HG02943 (cell line): ENCODE results near the gene FARP2.
"Not testable (repeated sequence)": the region's sequence is repeated elsewhere in the genome, so short reads cannot be mapped to it uniquely, and the experiment has no call there.

Experiments used
- ATAC-seq: cut with Tn5 transposase; IDR thresholded peaks from one replicate; pipeline ENCODE4 v1.9.1; 2021; ENCODE audit warnings: mild to moderate bottlenecking, low read depth, moderate library complexity; ENCODE audit not compliant: unreplicated experiment

Gene FARP2

DNA sequence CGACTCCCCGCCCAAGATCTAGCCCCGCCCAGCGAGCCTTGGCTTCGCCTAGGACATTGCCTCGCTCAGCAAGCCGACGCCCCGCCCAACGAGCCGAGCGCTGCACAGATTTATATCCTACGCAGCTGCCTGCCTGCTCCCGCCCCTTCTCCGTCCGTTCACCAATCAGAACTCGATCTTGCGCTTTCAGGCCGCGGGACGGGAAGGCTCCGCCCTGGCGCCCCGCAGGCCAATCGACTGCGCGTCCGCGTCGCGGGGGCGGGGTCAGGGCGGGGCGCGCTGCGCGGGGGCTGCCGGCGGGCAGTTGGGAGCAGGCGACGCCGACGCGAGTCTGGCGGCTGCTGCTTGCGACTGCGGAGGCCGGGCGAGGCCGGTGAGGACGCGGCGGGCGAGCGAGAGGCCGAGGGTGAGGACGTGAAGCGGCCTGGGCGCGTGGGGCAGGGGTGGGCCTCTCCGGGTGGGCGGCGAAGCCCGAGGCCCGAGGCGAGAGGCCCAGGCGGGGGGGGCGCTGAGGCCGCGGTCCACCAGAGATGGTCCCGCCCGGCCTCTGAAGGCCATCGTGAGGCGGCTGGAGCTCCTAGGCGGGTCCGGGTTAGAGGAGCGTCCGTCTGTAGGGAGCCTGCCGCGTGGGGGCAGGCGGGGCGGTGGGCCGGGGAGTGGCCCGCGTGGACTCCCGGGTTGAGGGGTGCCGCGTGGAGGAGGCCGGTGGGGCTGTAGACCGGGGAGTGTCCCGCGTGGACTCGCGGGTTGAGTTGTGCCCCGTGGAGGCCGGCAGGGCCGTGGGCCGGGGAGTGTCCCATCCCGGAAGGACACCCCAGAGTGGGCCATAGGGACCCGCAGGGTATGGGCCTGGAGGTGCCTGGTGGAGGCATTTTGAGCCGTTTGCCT lies at the start of gene FARP2:
Gene FARP2, plus strand, starts transcription at position 303 of the 888 bp plus-strand sequence. CDS start 16,823 bp downstream, outside the sequence.
- ATAC-seq = peak; percentile 74

- no peak for ATAC-seq
These were observed 49.0 kb upstream of the FARP2 start for GRCh38 chr2:241307055-241307454.

GRCh38 chr2:241308267-241308666 lies 47.8 kb upstream of the FARP2 start:
- ATAC-seq = no peak

DNA sequence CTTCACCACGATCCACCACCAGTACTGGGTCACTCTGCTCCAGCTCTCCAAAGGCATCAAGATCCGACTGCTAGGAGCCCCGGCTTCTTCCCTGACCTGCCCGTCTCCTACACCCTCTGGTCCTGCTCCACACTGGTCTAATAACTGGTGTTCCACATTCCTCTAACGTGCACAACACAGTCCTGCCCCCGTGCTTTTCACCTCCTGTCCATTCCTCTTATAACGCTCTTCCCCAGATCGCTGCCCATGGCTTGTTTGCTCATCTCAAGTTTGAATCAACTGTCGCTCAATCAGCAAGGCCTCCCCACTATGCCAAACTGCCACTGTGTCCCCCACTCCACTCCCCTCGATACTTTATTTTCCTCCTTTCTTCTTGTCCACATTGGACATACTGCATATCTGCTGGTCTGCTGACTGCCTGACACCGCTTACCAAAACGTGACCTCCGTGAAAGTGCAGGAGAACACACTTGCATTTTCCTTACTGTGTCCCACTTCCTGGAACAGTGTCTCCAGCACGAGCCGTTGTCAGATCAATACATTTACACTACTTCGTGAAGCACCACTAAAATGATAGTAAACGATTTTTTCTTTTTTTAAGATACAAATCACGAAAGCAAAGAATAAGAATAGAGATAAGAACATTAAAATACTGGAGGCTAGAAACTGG lies 47.1 kb upstream of the FARP2 start:
- ATAC-seq = no peak

- no peak for ATAC-seq
These were observed 46.4 kb upstream of the FARP2 start for GRCh38 chr2:241309684-241310117.

- ATAC-seq = no peak
These were observed 45.0 kb upstream of the FARP2 start for GRCh38 chr2:241310917-241311566.

- ATAC-seq = no peak
These were observed 44.0 kb upstream of the FARP2 start for GRCh38 chr2:241312082-241312481.

GRCh38 chr2:241313543-241314095 lies 42.5 kb upstream of the FARP2 start:
- ATAC-seq = no peak

GRCh38 chr2:241314226-241315092 lies 41.6 kb upstream of the FARP2 start:
- no peak for ATAC-seq

- peak; percentile 69 for ATAC-seq
These were observed 40.8 kb upstream of the FARP2 start, which contains the start of gene HDLBP for GRCh38 chr2:241315093-241315878. Gene HDLBP, minus strand, starts transcription at chr2:241315672. Its CDS starts 48,803 bp downstream, at chr2:241266869.

DNA sequence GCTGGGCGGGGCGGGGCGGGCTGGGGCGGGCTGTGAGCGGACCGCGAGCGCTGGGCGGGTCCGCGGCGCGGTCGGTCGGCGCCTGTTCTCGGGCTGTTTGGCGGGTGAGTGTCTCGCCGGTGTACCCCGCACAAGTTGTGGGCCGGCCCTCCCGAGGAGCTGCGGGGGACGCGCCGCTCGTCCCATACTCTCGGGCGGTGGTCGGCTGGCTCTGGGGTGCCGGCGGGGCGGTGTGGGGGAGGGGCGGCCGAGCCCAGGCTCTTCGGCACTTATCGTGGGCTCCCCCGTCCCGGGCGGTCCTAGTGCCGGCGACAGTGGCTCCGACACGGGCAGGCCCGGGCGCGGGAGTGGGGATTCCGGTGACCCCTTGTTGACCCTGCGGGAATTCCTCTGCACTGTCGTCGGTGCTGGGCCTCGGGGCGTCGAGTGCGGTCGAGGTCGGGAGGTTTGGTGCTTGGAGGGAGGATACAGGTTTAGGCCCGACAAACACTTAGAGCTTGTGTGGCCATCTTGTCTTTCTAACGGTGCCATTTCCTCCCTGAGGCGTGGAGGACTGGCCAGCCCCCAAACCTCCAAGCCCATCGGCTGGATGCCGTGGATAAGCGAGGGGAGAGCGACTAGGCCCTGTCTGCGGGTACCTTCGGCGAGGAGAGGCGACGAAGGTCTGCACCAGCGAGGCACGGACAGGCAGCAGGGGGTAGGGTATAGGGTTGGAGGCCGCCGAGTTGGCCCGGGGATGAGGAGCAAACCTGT lies 40.0 kb upstream of the FARP2 start, which contains the start of gene SEPTIN2:
Gene SEPTIN2, plus strand, starts transcription at position 47 of the 753 bp plus-strand sequence. CDS start 8,308 bp downstream, outside the sequence.
- ATAC-seq = peak; percentile 39

DNA sequence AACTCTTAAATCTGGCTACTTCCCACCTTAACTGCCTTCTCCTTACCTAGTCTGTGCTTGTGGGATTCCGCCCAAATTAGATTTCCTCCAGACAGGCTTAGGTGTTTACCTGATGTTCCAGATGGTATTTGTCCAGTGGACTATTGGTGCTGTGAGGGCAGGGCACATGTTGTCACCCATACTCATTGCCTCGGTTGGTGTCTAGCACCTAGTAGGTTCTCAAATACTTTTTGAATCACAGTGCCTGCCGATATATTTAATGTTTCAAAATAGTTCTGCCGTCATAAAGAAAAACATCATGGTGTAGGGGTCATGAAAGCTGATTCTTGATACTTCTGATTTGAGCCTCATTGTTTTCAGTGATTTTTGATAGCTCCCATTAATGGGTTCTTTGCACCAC lies 39.3 kb upstream of the FARP2 start:
- no peak for ATAC-seq

DNA sequence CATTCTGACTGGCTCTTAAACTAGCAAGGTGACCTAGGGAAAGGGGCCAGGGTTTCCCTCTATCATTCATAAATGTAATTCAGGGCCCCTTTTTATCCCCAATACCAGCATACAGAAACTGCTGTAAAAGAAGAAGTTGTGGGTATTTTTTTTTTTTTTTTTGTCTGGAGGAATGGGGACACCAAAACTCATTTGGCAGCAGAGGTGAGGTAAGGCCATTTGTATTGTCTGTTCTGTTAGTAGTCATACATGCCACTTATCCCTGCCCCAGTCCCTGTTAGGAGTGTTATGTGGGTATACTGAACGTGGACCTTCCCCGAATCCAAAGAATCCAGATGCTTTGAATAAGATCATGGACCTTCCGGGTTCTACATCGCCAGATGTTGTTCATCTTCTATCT lies 38.7 kb upstream of the FARP2 start:
- no peak for ATAC-seq

DNA sequence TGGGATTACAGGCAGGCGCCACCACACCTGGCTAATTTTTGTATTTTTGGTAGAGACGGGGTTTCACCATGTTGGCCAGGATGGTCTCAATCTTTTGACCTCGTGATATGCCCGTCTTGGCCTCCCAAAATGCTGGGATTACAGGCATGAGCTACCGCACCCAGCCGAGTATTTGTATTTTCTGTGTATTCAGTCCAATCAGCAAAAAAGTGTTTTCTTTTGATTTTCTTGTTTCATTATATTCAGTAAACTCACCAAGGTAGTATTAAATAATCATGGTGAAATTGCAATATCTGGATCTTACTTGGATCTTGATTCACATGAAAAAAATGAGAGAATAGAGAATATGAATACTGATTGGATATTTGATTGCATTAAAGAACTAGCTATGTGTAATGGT lies 37.3 kb upstream of the FARP2 start:
- not testable (repeated sequence) for ATAC-seq

- no peak for ATAC-seq
These were observed 35.7 kb upstream of the FARP2 start for GRCh38 chr2:241320394-241320793.

- no peak for ATAC-seq
These were observed 35.1 kb upstream of the FARP2 start for GRCh38 chr2:241321033-241321432.

DNA sequence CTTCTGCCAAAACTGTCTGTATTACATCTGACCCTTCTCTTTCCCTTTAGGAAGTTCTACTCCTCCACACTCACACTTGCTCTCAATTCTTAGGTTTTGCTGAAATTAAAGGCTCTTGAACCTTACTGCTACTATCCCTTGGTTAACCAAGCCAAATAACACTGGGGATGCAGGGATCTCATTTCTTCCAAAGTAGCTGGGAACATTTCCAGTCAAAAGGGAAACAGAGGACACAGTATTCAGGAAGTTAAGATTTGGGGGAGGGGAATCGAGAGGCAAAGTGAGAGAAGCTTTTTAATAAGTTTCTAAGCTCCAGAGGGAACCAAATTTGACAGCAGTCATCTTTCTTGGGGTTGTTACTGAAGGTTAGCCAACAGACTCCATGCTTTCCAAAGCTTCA lies 34.2 kb upstream of the FARP2 start:
- ATAC-seq = no peak

DNA sequence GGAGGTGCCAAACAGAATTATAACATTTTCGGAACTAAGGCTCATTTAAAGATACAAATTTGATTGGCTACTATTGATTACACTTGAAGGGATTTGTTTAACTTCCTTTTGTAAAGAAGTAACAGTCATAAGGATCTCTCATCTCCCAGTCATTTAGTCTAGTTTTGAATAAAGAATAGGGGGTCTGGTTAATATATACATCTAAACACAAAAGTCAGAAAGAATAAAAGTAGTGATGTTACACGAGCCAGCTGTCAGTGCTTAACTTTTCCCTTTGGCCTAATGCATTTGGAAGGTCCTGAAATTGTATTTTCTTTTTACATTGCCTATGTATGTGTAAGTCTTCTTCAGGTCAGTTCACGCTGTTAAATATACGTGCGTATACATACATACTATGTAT lies 32.3 kb upstream of the FARP2 start:
- ATAC-seq = no peak
